Body of pancreas (tissue), 4 donors: ENCODE measurements around the gene OR6B2.

Experiments used
- POLR2A ChIP-seq, 3 donors: fragments of 450-650 bp; IDR thresholded peaks; one replicate each; pipeline ENCODE4 v1.6.1; 2016; ENCODE audit warnings: antibody characterized with exemption in 3 of 3, mild to moderate bottlenecking in 2 of 3
- TF ChIP-seq, protein P1 (sequence below), 7 experiments: fragments of 450-650 bp in 4 of 7; fragments of 200-600 bp in 3 of 7; sonication (generic) in 3 of 7; IDR thresholded peaks; one replicate each; pipeline ENCODE4 v1.5.1; 2016 to 2019; ENCODE audit warnings: antibody characterized with exemption in 7 of 7

- TF ChIP-seq, protein P1, sequence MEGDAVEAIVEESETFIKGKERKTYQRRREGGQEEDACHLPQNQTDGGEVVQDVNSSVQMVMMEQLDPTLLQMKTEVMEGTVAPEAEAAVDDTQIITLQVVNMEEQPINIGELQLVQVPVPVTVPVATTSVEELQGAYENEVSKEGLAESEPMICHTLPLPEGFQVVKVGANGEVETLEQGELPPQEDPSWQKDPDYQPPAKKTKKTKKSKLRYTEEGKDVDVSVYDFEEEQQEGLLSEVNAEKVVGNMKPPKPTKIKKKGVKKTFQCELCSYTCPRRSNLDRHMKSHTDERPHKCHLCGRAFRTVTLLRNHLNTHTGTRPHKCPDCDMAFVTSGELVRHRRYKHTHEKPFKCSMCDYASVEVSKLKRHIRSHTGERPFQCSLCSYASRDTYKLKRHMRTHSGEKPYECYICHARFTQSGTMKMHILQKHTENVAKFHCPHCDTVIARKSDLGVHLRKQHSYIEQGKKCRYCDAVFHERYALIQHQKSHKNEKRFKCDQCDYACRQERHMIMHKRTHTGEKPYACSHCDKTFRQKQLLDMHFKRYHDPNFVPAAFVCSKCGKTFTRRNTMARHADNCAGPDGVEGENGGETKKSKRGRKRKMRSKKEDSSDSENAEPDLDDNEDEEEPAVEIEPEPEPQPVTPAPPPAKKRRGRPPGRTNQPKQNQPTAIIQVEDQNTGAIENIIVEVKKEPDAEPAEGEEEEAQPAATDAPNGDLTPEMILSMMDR (IDR thresholded peaks at IDR 0.05) = peak; percentile 43 to 68 (median 49)
- no peak for TF ChIP-seq POLR2A (IDR thresholded peaks at IDR 0.05)
These were observed 8.6 kb downstream of the OR6B2 start for GRCh38 chr2:240021488-240022104.
